Esophagus muscularis mucosa (tissue), 3 donors: ENCODE data around the gene RTRAF.

ENCODE experiments used
- POLR2A ChIP-seq: fragments of 450-650 bp; IDR thresholded peaks from one replicate; pipeline ENCODE4 v1.6.1; 2017; ENCODE audit warnings: antibody characterized with exemption, moderate library complexity, mild to moderate bottlenecking, low read depth
- TF ChIP-seq, protein P1 (sequence below), 3 experiments: fragments of 200-600 bp in 2 of 3; fragments of 450-650 bp in 1 of 3; sonication (generic) in 2 of 3; IDR thresholded peaks; one replicate each; pipeline ENCODE4 v1.5.1; 2017 to 2019; ENCODE audit warnings: antibody characterized with exemption in 3 of 3, mild to moderate bottlenecking in 2 of 3, moderate library complexity in 1 of 3

DNA sequence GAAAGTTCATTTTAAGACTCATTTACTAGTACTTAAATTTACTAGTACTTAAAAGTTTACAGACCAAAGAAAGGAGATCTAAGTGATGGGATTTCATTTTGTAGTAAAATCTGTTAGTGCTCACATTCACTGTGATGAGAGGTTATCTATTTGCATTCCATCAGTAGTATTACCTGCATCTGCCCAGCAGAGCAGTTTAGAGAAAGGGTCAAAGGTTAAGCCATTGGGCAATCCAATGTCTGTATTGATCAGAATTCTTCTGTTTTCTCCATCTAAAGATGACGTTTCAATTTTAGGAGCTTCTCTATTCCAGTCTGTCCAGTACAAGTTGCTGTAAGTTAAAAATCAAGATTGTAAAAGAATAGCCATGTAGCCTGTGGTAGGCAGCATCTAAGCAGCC is 18.3 kb downstream of the RTRAF start:
- TF ChIP-seq, protein P1, sequence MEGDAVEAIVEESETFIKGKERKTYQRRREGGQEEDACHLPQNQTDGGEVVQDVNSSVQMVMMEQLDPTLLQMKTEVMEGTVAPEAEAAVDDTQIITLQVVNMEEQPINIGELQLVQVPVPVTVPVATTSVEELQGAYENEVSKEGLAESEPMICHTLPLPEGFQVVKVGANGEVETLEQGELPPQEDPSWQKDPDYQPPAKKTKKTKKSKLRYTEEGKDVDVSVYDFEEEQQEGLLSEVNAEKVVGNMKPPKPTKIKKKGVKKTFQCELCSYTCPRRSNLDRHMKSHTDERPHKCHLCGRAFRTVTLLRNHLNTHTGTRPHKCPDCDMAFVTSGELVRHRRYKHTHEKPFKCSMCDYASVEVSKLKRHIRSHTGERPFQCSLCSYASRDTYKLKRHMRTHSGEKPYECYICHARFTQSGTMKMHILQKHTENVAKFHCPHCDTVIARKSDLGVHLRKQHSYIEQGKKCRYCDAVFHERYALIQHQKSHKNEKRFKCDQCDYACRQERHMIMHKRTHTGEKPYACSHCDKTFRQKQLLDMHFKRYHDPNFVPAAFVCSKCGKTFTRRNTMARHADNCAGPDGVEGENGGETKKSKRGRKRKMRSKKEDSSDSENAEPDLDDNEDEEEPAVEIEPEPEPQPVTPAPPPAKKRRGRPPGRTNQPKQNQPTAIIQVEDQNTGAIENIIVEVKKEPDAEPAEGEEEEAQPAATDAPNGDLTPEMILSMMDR (IDR thresholded peaks at IDR 0.05), result no peak
- TF ChIP-seq POLR2A, result no peak
